Left renal pelvis (tissue), 4 donors: ENCODE measurements around the gene DLGAP1. TPM values are rescaled to one million over a fixed set of nuclear protein-coding genes. Genes with fewer than 3 reads are reported as not detected.
A peak's percentile ranks its signal among the peaks of the same experiment; 100 is the strongest.
"Not testable (repeated sequence)": the region's sequence is repeated elsewhere in the genome, so short reads cannot be mapped to it uniquely, and the experiment has no call there.

Source experiments
- DNase-seq, 4 donors: peaks; one replicate each; pipeline ENCODE4 v3.0.0-alpha.2; 2013; ENCODE audit warnings: low read depth in 4 of 4, low spot score in 3 of 4
- polyA plus RNA-seq, 4 donors: library from polyadenylated mRNA; unstranded; fragments of 120-200 nt; gene quantifications; one replicate each; pipeline ENCODE4 v1.2.1, GENCODE V29; 2013; ENCODE audit not compliant: insufficient read length in 4 of 4

Gene DLGAP1
- polyA plus RNA-seq, 4 donors = 4.1 to 6.8 (median 4.5) TPM

DNA sequence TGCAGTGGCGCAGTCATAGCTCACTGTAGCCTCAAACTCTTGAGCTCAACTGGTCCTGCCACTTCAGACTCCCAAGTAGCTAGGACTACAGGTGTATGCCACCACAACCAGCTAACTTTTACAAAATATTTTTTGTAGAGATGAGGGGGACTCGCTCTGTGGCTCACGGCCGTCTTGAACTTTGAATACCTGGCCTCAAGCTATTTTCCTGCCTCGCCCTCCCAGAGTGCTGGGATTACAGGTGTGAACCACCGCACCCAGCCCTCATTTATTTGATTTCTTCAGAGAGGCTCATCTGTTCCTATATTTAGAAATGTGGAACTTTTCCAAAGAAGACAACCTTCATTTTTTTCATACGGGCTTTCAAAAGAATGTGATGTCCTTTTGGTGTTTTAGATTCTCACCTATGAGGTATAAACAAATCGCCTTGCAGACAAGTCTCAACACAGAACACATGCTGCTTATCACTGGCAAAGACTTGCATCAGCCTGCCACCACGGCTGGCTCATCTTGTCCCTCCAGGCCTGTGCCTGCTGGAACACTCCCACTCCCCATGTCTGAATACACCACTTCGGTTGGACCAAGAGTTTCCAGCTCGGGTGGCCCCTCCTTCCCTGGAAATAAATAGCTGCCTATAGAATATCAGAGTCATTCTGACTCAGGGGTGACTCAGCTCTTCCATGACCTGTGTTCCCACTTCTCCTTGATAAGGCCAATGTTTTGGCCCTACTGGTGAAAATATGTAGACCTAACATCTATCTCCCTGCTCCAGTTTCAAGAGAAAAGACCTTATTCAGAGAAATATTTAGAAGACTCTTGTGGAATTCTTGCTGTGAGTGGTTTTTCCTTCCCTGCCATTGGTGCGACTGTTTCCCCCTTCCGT is 802.5 kb downstream of the DLGAP1 start:
- DNase-seq = no peak

DNA sequence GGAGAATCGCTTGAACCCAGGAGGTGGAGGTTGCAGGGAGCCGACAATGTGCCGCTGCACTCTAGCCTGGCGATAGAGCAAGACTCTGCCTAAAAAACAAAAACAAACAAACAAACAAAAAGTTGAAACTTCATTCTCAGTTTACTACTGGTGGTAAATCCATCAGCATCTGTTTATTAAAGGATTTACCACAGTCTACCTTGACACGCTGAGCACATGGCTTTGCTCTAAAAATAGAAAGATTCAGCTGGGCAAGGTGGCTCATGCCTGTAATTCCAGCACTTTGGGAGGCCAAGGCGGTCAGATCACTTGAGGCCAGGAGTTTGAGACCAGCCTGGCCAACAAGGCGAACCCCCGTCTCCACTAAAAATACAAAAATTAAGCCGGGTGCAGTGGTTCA is 803.8 kb downstream of the DLGAP1 start:
- DNase-seq = no peak

DNA sequence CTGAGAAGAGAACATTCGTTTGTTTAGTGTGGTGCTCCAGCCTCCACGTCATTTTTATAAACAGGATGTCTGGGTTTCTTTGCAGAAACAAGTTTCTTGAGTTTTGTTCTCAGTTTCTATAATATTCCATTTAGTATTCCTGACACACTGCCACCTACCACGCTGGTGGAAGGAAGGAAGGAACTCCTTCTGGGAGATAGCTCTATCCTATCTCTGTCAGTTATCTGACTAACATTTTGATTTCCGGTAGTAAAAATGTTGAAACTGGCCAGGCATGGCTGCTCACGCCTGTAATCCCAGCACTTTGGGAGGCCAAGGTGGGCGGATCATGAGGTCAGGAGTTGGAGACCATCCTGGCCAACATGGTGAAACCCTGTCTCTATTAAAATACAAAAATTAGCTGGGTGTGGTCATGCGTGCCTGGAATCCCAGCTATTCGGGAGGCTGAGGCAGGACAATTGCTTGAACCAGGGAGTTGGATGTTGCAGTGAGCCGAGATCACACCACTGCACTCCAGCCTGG is 804.5 kb downstream of the DLGAP1 start:
- not testable (repeated sequence) for DNase-seq

DNA sequence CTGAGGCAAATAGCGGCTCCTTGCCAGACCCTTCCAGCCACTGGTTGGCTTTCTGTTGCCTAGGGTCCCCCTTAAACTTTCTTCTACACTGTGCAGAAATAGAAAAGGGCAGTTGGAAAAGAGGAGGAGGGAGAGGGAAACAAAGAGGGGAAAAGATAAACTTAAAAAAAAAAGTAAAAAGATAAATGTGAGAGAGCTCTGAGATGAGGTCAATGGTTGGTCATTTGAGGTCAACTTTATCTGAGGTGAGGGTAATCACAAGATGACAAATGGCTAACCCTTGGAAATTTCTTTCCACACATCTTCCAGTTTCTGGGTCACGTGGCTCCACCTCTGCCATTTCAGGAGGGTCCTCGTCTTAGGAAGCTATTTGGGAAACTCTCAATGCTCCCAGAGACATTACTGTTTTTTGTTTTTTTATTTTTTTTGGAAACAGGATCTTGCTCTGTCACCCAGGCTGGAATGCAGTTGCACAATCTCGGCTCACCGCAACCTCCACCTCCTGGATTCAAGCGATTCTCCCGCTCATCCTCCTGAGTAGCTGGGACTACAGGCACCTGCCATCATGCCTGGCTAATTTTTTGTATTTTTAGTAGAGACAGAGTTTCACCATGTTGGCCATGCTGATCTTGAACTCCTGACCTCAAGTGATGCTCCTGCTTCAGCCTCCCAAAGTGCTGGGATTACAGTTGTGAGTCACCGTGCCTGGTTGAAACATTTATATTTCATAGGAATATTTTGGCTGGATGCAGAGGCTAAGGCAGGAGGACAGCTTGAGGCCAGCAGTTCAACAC is 805.3 kb downstream of the DLGAP1 start:
- DNase-seq = no peak

DNA sequence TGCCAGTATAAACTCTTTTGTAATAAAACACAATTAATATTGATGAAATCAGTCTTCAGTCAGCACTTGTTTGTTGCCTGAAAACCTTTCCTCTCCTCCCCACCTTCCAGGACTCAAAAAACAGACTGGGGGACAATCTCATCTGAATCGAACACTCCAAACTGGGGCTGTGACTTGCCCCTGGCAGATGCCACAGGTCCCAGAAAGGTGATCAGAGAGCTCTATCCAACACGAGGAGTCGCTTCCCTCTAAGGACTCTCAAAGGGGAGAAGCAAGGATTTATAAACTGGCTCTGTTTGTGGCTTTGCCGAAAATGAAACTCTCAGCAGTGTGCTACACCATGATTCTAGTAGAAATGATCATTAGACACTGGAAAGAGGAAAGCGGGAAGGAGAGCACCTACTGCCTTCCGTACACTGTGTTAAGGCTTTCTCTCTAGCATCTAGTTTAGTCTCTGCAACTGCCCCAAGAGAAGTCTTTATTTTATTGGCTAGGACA is 805.9 kb downstream of the DLGAP1 start:
- DNase-seq = no peak

DNA sequence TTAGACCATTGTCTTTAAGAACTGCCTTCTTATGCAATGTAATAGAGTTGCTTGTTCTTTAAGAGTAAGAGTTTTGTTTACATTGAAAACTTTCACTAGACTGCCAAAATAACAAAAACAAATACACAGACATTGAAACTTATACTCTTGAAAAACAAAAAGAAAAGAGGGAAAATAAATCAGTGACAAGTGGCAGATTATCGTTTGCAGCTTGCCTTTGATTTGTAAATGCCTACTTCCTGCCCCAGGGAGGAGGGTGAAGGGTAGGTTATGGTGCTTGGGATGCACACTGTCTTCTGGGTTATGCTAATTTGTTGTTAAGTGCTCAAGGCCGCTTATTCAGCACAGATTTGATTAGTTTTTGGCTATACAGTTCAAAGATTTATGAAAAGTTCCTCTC is 806.5 kb downstream of the DLGAP1 start:
- DNase-seq = no peak

DNA sequence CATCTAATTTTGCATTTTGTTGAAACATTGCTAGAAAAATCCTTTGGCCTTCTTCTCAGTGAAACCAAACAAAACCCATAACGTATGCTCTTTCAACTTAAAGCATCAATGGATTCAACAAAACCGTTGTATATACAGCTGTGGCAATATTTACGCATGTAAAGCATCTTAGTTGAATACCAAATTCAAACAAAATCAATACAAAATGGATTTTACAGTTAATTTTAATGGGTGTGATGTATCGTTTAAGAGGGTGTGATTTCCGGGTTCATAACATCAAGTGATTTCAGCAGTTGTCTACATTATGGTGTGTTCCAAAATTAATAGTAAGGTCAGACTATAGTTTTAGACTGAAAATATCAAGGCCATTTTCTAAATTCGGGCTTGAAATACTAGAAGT is 806.9 kb downstream of the DLGAP1 start:
- DNase-seq = no peak

DNA sequence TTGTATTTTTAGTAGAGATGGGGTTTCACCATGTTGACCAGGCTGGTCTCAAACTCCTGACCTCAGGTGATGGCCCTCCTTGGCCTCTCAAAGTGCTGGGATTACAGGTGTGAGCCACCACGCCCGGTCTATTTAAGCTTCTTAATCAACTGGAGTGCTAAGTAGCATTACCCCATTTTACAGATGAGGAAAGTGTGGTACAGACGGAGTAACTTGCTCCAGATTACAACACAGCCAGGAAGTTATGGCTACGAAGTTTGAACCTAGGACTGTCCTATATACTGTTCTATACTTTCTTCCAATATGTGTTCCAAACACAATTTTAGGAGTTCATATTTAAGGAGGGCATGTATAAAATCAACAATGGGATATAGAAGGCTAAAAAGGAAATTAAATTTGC is 807.5 kb downstream of the DLGAP1 start:
- DNase-seq = no peak

DNA sequence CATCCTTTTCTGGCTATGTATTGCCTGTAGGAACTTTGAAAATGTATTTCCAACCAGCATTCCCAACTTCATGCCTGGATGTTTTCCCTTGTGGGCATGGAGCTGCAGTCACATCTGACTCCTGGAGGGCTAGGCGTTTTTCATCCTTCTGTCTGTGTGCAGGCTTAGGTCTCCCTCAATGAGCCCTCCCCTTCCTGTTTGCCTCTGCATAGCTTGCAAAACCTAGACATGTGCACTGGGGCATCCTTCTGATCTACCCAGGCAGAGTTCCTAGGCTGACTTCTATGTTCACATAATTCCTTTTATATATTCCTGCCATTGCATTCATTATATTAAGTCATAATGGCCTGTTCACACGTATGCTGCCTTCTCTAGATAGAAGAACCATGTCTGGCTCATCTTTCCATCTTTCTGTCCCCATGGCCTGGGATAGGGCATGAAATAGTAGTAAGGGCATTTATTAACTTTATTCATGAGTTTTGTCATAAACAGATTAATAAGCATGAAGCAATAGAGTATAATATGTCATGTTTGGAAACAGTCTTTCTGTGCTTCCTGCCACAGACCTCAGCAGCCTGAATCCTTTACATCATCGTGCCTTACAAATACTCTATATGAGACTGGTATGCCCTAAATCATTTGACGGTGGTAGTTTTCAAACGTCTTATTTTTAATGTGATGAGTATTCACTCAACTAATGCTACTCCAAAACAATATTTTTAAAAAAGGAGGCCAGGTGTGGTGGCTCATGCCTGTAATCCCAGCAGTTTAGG is 809.5 kb downstream of the DLGAP1 start:
- no peak for DNase-seq

DNA sequence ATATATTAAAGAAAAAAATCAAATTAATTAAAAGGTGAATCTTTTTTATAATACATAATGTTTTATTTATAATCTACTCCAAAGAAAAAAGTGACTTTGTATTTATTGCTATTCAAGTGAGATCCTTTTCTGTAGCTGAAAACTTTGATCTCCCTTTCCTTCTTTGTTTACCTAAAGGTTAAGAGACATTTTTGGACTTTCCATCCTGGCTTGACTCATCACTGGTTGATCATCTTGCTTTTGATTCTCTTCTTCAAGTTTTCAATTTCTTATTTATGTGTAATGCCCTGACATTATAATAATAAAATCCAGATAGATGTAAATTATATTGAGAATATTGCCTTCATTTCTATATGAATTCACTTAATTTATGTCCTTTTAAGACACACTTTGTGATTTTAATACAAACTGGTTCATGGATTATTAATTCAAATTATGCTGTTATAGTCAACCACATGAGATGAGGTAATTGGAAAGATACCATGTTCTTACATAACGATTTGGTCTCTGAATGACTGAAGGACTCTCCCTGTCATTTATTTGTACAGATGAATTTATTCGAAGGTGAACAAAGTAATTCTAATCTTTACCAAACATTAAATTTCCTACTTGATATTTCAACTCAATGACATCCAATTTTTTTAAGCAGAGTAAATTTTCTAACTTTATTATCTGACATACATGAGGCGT is 820.7 kb downstream of the DLGAP1 start:
- no peak for DNase-seq

DNA sequence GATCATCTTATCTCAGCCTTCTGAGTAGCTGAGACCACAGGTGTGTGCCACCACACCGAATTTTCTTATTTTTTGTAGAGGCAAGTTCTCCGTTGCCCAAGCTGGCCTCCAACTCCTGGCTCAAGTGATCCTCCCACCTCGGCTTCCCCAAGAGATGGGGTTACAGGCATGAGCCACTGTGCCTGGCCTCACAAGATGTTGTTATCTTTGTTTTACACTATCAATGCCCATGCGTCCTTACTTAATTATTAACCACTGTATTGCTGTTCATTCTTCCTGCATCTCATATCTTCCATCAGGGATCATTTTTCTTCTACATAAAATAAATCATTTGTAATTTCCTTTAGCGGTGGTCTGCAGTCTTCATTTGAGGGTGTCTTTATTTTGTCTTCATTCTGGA is 823.2 kb downstream of the DLGAP1 start:
- DNase-seq = no peak

DNA sequence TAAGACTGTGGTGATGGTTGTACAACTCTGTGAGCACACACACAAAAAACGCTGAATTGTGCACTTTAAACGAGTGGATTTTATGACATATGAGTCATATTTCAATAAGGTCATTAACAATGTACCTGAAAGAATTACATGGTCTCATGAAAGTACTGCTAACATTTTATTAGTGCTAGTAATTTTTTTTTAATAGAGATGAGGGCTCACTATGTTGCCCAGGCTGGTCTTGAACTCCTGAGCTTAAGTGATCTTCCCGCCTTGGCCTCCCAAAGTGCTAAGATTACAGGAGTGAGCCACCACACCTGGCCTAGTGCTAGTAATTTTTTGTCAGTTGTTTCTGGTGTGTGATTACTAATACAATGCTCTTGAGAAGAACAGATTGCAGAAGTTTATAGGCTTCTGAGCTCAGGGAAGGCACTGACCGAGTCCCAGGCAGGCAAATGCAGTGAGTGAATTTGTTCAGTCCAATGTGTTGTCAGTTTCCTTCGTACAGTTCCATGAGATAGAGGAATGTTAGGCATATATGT is 828.1 kb downstream of the DLGAP1 start:
- no peak for DNase-seq

DNA sequence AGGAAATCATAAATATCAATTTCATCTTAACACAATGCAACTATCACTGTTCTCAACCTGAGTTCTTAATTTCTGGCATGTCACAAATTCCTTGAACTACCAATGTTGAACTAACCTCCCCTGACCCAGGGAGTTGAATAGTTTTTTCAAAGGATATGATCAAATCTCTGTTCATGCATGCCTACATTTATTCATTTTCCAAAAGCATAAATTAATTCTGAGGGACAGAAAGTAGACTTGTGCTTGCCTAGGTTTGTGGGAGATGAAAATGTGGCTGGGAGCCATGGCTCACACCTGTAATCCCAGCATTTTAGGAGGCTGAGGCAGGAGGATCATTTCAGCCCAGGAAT is 829.4 kb downstream of the DLGAP1 start:
- no peak for DNase-seq

DNA sequence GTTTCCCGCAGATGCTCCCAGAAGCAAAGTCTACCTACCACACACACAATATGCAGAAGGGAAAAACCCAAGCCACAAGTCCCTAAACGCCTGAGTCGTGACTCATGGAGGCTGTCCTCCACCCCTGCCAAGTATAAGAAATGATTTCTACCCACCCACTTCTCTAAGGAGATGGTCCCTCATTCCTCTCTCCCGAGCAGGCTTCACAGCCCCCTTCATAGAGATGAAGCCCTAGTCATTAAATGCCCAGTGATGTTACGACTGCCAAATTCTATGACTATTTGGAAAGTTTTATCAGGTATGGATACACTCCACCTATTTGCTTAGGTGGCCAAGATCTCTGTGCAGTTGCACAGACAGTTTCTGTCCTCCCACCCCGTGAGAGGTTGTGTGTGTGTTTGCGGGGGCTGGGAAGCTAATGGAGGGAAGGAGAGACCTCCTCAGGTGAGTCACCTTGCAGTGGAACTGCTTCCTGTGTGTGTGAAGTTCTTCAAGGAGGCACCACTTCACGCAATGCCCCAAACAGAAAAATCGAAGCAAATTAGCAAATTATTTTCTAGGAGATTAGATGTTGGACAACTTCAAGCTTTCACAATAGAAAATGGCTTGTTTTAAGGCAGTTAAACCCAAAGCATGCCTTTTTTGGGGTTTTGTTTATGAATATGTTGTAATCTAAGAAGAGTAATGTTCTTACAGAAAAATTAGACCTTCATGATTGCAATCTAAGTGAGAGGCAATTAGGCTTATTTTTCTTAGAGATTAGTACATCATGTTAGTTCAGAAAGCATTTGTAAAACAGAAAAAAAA is 830.0 kb downstream of the DLGAP1 start:
- DNase-seq = no peak

DNA sequence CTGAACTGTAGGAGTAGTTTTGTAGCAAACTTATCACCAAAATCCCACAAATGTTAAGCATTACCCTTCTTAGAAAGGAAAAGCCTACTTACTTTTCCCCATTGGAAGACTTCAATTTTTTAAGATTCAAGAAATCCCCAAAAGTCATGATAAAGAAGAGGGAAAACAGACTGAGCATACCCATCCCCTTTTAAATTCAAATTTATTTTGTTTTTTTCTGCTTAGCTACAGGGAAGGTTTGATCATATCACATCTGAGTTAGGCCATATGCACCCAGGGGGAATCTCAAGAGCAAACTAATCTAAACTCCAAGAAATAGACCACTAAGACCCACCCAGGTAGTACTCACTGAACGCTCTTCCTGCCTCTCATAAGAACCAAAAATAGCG is 830.6 kb downstream of the DLGAP1 start:
- no peak for DNase-seq

DNA sequence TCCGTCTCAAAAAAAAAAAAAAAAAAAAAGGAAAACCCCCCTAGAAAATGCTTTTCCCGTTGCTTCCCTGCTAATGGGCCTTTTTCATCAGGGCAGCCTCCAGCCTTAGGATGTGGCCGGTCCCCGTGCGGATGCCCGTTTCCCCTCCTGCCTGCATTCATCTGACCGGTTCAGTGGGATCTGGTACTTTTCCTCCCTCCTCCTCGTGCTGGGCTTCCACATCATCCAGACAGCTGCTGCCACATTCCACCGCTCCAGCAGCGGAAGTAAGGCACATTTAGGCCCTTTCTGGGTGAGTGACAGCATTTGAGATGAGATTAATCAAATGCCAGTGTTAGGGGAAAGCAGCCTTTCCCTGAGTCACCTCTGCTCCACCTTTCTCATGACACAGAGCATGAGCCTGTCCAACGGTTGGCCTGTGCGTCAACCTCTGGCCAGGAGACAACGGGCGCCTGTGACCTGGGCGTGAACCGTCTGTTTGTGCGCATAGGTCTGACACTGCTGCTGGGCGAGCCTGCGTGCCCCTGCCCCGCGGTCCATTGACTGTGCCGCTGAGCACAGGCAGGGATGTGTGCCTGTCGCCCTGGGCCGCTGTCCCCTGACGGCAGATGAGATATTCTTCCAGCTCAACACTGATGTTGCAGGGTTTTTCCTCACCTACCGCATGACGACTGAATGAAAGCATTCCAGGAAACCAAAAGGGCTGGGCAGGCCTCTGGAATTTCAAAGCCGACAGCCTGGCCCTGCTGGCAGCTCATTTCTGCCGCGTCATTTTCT is 831.1 kb downstream of the DLGAP1 start:
- DNase-seq = peak in 2 of 4 donors; percentile 51 to 67

DNA sequence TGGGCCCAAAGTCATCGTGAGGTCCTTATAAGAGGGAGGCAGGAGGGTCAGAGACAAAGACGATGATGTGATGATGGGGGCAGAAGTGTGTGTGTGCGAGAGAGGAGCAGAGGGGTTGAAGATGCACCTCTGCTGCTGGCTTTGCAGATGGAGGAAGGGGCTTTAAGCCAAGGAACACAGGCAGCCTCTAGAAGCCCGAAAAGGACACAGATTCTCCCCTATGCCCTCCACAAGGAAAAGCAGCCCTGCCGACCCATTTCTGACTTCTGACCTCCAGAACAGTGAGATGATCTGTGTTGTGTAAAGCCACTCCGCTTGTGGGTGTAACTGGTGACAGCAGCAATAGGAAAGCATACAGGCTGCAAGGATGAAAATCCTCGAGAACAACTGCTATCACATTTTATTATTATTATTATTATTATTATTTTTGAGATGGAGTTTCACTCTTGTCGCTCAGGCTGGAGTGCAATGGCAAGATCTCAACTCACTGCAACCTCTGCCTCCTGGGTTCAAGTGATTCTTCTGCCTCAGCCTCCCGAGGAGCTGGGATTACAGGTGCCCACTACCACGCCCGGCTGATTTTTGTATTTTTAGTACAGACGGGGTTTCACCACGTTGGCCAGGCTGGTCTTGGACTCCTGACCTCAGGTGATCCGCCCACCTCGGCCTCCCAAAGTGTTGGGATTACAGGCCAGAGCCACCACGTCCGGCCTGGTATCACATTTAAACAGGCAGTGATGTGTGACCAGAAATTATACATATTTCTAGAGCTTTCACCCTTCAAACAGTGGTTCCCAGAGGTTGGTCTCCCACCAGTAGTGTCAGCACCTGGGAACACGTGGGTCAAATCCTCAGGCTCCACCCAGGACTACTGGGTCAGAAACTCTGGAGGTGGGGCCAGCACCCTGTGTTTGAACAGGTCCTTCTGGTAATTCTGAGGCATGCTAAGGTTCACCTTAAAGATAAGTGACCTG is 834.7 kb downstream of the DLGAP1 start:
- DNase-seq = no peak
